ENCODE measurements around the gene RAP1A.

DNA sequence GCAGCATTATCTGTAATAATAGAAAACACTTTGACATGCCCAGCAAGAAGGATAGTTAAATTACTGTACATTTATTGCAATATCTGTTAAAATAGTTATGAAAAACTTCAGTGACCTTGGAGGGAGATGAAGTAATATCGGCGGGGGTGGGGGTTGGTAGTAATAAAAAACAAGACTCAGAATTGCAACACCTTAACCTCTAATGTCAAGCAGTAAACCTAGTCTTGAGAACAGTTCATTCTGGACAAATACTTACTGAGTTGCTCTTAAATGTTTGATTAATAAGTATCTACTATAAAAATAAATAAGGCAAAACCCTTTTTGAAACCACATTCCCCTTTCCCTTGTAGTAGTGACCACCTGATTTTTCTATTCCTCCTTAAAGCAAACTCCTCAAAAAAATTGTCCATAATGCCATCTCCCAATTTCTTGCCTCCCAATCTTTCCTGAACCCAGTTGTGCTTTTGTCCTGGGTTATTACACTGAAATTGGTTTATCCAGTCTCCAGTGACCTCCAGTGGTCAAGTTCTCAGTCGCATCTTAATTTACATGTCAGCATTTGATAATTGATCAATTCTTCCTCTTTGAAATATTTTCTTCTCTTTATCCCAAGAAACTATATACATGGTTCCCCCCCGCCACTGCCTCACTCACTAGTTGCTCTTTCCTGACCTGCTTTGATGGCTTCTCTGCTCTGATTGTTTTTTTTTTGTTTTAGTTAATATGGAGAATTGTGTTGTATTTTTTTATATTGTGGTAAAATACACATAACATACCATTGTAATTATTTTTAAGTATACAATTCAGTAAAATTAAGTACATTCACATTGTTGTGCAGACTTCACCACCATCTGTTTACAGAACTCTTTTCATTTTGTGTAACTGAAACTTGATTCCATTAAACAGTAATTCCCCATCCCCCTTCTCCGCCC is 36.8 kb downstream of the RAP1A start:
- TF ChIP-seq, protein P1, sequence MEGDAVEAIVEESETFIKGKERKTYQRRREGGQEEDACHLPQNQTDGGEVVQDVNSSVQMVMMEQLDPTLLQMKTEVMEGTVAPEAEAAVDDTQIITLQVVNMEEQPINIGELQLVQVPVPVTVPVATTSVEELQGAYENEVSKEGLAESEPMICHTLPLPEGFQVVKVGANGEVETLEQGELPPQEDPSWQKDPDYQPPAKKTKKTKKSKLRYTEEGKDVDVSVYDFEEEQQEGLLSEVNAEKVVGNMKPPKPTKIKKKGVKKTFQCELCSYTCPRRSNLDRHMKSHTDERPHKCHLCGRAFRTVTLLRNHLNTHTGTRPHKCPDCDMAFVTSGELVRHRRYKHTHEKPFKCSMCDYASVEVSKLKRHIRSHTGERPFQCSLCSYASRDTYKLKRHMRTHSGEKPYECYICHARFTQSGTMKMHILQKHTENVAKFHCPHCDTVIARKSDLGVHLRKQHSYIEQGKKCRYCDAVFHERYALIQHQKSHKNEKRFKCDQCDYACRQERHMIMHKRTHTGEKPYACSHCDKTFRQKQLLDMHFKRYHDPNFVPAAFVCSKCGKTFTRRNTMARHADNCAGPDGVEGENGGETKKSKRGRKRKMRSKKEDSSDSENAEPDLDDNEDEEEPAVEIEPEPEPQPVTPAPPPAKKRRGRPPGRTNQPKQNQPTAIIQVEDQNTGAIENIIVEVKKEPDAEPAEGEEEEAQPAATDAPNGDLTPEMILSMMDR (conservative IDR thresholded peaks at IDR 0.05; ENCODE audit: low read length) = peak; percentile 77
- TF ChIP-seq EZH2phosphoT487 (IDR thresholded peaks at IDR 0.05; ENCODE audit: borderline replicate concordance) = no peak
